Measurements from ENCODE around the gene MICOS13. TPM values are rescaled to one million over a fixed set of nuclear protein-coding genes. Genes with fewer than 3 reads are reported as not detected.
A peak's percentile ranks its signal among the peaks of the same experiment; 100 is the strongest.

The MICOS13 gene
- 10 to 100 TPM; 53.1 to 55.1 TPM for total RNA-seq

GRCh38 chr19:5680437-5681368 is at the start of gene MICOS13, which contains the start of gene HSD11B1L:
Gene MICOS13, minus strand, starts transcription at chr19:5680516. Its CDS starts 30 bp downstream, at chr19:5680486.
Gene HSD11B1L, plus strand, starts transcription at chr19:5681027. Its CDS starts 3,806 bp downstream, at chr19:5684833.
- CTCF ChIA-PET: interaction anchor here (1.6 kb wide), 1 partner anchor 9 kb away, joined by 4 read pairs; the partner anchor contains the start of gene RPL36
- peak; percentile 96 for ATAC-seq
- no peaks in the 10 kb centered on the region for H3K9me3 Mint-ChIP-seq (ENCODE audit: insufficient read depth)

GRCh38 chr19:5727453-5728050 is 47.2 kb upstream of the MICOS13 start:
- Mint-ChIP-seq H3K4me3 (no peak overlapping the region), H3K27ac (no peak overlapping the region), H3K36me3 (ENCODE audit: low read depth) (no peaks in the 10 kb centered on the region), H3K9me3 (ENCODE audit: insufficient read depth) (no peaks in the 10 kb centered on the region), H3K4me1 (ENCODE audit: low read depth) (no peaks in the 10 kb centered on the region), H3K27me3 (ENCODE audit: low read depth) (peaks cover 2% of the 10 kb centered on the region)
- ChIA-PET POLR2A (no interaction called here), CTCF (interaction anchor here (0.7 kb wide), 1 partner anchor 13 kb away, joined by 3 read pairs; no protein-coding TSS in a partner anchor)
- DNase-seq: no peak
- ATAC-seq: no peak

More at GRCh38 chr19:5680437-5681368, at the start of gene MICOS13, which contains the start of gene HSD11B1L:
- Mint-ChIP-seq H3K4me1 (ENCODE audit: low read depth) (peaks cover 26% of the 10 kb centered on the region), H3K36me3 (ENCODE audit: low read depth) (peaks cover 4% of the 10 kb centered on the region), H3K27me3 (ENCODE audit: low read depth) (peaks cover 12% of the 10 kb centered on the region), H3K27ac (peak within 1 kb of the TSS; percentile 98), H3K4me3 (peak within 1 kb of the TSS; percentile 96)
- DNase-seq: peak; percentile 99
- POLR2A ChIA-PET: interaction anchor here (2.4 kb wide), 1 partner anchor 58 kb away, joined by 12 read pairs; the partner anchor contains the start of genes SAFB and SAFB2

GRCh38 chr19:5719961-5720790 is 39.9 kb upstream of the MICOS13 start, which contains the start of the genes CATSPERD and LONP1:
Gene CATSPERD, plus strand, starts transcription at chr19:5720637. Its CDS starts 101 bp downstream, at chr19:5720738.
Gene LONP1, minus strand, starts transcription at chr19:5720146. Its CDS starts 14 bp downstream, at chr19:5720132.
- CTCF ChIA-PET: interaction anchor here (1.1 to 8.7 kb wide), 5 partner anchors 32 to 265 kb away, joined by 4 to 113 read pairs (median 6); partner anchors contain the start of gene RPL36
- H3K36me3 Mint-ChIP-seq (ENCODE audit: low read depth): peaks cover 29% of the 10 kb centered on the region
- DNase-seq (peak; percentile 99), ATAC-seq (peak; percentile 90)
- POLR2A ChIA-PET: interaction anchor here (0.6 to 4.4 kb wide), 12 partner anchors 27 to 184 kb away, joined by 3 to 21 read pairs (median 6); partner anchors contain the start of genes DUS3L, NDUFA11, RPL36 and SAFB2
- H3K27ac Mint-ChIP-seq: peak within 1 kb of the TSS; percentile 96
- H3K4me3 Mint-ChIP-seq: peak within 1 kb of the TSS; percentile 95
- no peaks in the 10 kb centered on the region for H3K9me3 Mint-ChIP-seq (ENCODE audit: insufficient read depth)
- H3K27me3 Mint-ChIP-seq (ENCODE audit: low read depth): peaks cover 2% of the 10 kb centered on the region
- peaks cover 29% of the 10 kb centered on the region for H3K4me1 Mint-ChIP-seq (ENCODE audit: low read depth)

GRCh38 chr19:5719274-5719960 is 39.1 kb upstream of the MICOS13 start:
- POLR2A ChIA-PET: interaction anchor here (0.9 to 4.4 kb wide), 13 partner anchors 11 to 233 kb away, joined by 3 to 21 read pairs (median 5); partner anchors contain the start of genes DUS3L, NDUFA11, RPL36 and SAFB2
- DNase-seq (peak; percentile 54), ATAC-seq (peak; percentile 3)
- Mint-ChIP-seq H3K36me3 (ENCODE audit: low read depth) (peaks cover 29% of the 10 kb centered on the region), H3K27ac (peak overlapping the region; percentile 96), H3K4me3 (peak overlapping the region; percentile 95), H3K27me3 (ENCODE audit: low read depth) (no peaks in the 10 kb centered on the region), H3K9me3 (ENCODE audit: insufficient read depth) (no peaks in the 10 kb centered on the region), H3K4me1 (ENCODE audit: low read depth) (peaks cover 29% of the 10 kb centered on the region)
- CTCF ChIA-PET: interaction anchor here (1.1 to 8.7 kb wide), 4 partner anchors 31 to 109 kb away, joined by 4 to 113 read pairs (median 6); partner anchors contain the start of gene RPL36

- H3K27ac Mint-ChIP-seq: peak overlapping the region; percentile 96
- no peaks in the 10 kb centered on the region for H3K9me3 Mint-ChIP-seq (ENCODE audit: insufficient read depth)
- no peaks in the 10 kb centered on the region for H3K27me3 Mint-ChIP-seq (ENCODE audit: low read depth)
- DNase-seq (peak; percentile 77), ATAC-seq (no peak)
- peaks cover 34% of the 10 kb centered on the region for H3K36me3 Mint-ChIP-seq (ENCODE audit: low read depth)
- ChIA-PET CTCF (interaction anchor here (2.3 to 8.7 kb wide), 2 partner anchors 30 to 85 kb away, joined by 8 to 113 read pairs; partner anchors contain the start of gene RPL36), POLR2A (interaction anchor here (0.9 to 4.4 kb wide), 11 partner anchors 11 to 233 kb away, joined by 3 to 21 read pairs (median 6); partner anchors contain the start of genes DUS3L, NDUFA11 and RPL36)
- H3K4me3 Mint-ChIP-seq: peak overlapping the region; percentile 95
- H3K4me1 Mint-ChIP-seq (ENCODE audit: low read depth): peaks cover 32% of the 10 kb centered on the region
Measured at GRCh38 chr19:5718579-5719273, 38.4 kb upstream of the MICOS13 start.

GRCh38 chr19:5718037-5718578 is 37.8 kb upstream of the MICOS13 start:
- Mint-ChIP-seq H3K27ac (peak overlapping the region; percentile 96), H3K4me1 (ENCODE audit: low read depth) (peaks cover 32% of the 10 kb centered on the region), H3K27me3 (ENCODE audit: low read depth) (no peaks in the 10 kb centered on the region), H3K9me3 (ENCODE audit: insufficient read depth) (no peaks in the 10 kb centered on the region), H3K4me3 (peak overlapping the region; percentile 95), H3K36me3 (ENCODE audit: low read depth) (peaks cover 39% of the 10 kb centered on the region)
- DNase-seq (no peak), ATAC-seq (no peak)
- ChIA-PET POLR2A (interaction anchor here (0.9 to 4.4 kb wide), 10 partner anchors 10 to 234 kb away, joined by 3 to 21 read pairs (median 6); partner anchors contain the start of genes DUS3L, NDUFA11 and RPL36), CTCF (interaction anchor here (2.3 to 8.7 kb wide), 2 partner anchors 30 to 86 kb away, joined by 8 to 113 read pairs; partner anchors contain the start of gene RPL36)

GRCh38 chr19:5717215-5717935 is 37.1 kb upstream of the MICOS13 start:
- CTCF ChIA-PET: interaction anchor here (8.7 kb wide), 1 partner anchor 29 kb away, joined by 113 read pairs; the partner anchor contains the start of gene RPL36
- no peak for ATAC-seq
- no peaks in the 10 kb centered on the region for H3K27me3 Mint-ChIP-seq (ENCODE audit: low read depth)
- peak overlapping the region; percentile 96 for H3K27ac Mint-ChIP-seq
- peak overlapping the region; percentile 95 for H3K4me3 Mint-ChIP-seq
- POLR2A ChIA-PET: interaction anchor here (0.6 to 4.4 kb wide), 4 partner anchors 9 to 72 kb away, joined by 3 to 21 read pairs (median 9); no protein-coding TSS in a partner anchor
- DNase-seq: no peak
- no peaks in the 10 kb centered on the region for H3K9me3 Mint-ChIP-seq (ENCODE audit: insufficient read depth)
- peaks cover 42% of the 10 kb centered on the region for H3K36me3 Mint-ChIP-seq (ENCODE audit: low read depth)
- H3K4me1 Mint-ChIP-seq (ENCODE audit: low read depth): peaks cover 32% of the 10 kb centered on the region

- POLR2A ChIA-PET: interaction anchor here (0.7 to 1.2 kb wide), 2 partner anchors 23 to 25 kb away, joined by 3 to 5 read pairs; partner anchors contain the start of gene RPL36
- H3K4me1 Mint-ChIP-seq (ENCODE audit: low read depth): peaks cover 29% of the 10 kb centered on the region
- no peaks in the 10 kb centered on the region for H3K27me3 Mint-ChIP-seq (ENCODE audit: low read depth)
- H3K36me3 Mint-ChIP-seq (ENCODE audit: low read depth): peaks cover 52% of the 10 kb centered on the region
- ATAC-seq: no peak
- no peaks in the 10 kb centered on the region for H3K9me3 Mint-ChIP-seq (ENCODE audit: insufficient read depth)
- H3K27ac Mint-ChIP-seq: no peak overlapping the region
- no peak for DNase-seq
- CTCF ChIA-PET: interaction anchor here (1.0 to 8.7 kb wide), 2 partner anchors 13 to 26 kb away, joined by 3 to 113 read pairs; partner anchors contain the start of gene RPL36
- no peak overlapping the region for H3K4me3 Mint-ChIP-seq
Measured at GRCh38 chr19:5714816-5715215, 34.5 kb upstream of the MICOS13 start.

GRCh38 chr19:5713228-5713627 is 32.9 kb upstream of the MICOS13 start:
- no peaks in the 10 kb centered on the region for H3K27me3 Mint-ChIP-seq (ENCODE audit: low read depth)
- no peak for ATAC-seq
- ChIA-PET POLR2A (interaction anchor here (1.7 kb wide), 1 partner anchor 22 kb away, joined by 5 read pairs; no protein-coding TSS in a partner anchor), CTCF (interaction anchor here (8.7 kb wide), 1 partner anchor 25 kb away, joined by 113 read pairs; the partner anchor contains the start of gene RPL36)
- no peak overlapping the region for H3K4me3 Mint-ChIP-seq
- peaks cover 21% of the 10 kb centered on the region for H3K4me1 Mint-ChIP-seq (ENCODE audit: low read depth)
- no peaks in the 10 kb centered on the region for H3K9me3 Mint-ChIP-seq (ENCODE audit: insufficient read depth)
- peaks cover 41% of the 10 kb centered on the region for H3K36me3 Mint-ChIP-seq (ENCODE audit: low read depth)
- DNase-seq: no peak
- H3K27ac Mint-ChIP-seq: no peak overlapping the region
